Lung (tissue), 12 donors: ENCODE measurements around the gene POU2F1. TPM values are rescaled to one million over a fixed set of nuclear protein-coding genes. Genes with fewer than 3 reads are reported as not detected.

ENCODE experiments used
- ATAC-seq: fragments of 200-7000 bp; cut with Tn5 transposase; one replicate; pipeline ENCODE4 v1.9.1; 2020; ENCODE audit warnings: moderate number of reproducible peaks; ENCODE audit not compliant: insufficient read depth, low FRiP score
- DNase-seq, 3 donors: peaks; one replicate each; pipeline ENCODE4 v3.0.0-alpha.2; 2013 to 2017
- H3K27ac ChIP-seq, 2 donors: one replicate each; pipeline ENCODE4 v1.5.1; 2013; ENCODE audit warnings: mild to moderate bottlenecking in 2 of 2, moderate library complexity in 2 of 2, control low read depth in 1 of 2, inconsistent platforms in 1 of 2, low read depth in 1 of 2, low read length in 1 of 2
- H3K27me3 ChIP-seq, 3 donors: one replicate each; pipeline ENCODE4 v1.5.1; 2013; ENCODE audit warnings: low read length in 2 of 3; ENCODE audit not compliant: control insufficient read depth in 3 of 3, insufficient read depth in 3 of 3
- H3K36me3 ChIP-seq, 4 donors: one replicate each; pipeline ENCODE4 v1.5.1; 2013; ENCODE audit warnings: low read length in 4 of 4, mild to moderate bottlenecking in 1 of 4, moderate library complexity in 1 of 4; ENCODE audit not compliant: control insufficient read depth in 4 of 4, insufficient read depth in 4 of 4
- H3K4me1 ChIP-seq, 5 donors: one replicate each; pipeline ENCODE4 v1.5.1; 2013; ENCODE audit warnings: low read length in 5 of 5, mild to moderate bottlenecking in 2 of 5, moderate library complexity in 1 of 5; ENCODE audit not compliant: control insufficient read depth in 5 of 5, insufficient read depth in 5 of 5
- H3K4me3 ChIP-seq: one replicate; pipeline ENCODE4 v1.5.1; 2013; ENCODE audit warnings: mild to moderate bottlenecking, control low read depth, moderate library complexity
- H3K9ac ChIP-seq, 2 donors: one replicate each; pipeline ENCODE4 v1.5.1; 2013; ENCODE audit warnings: low read length in 2 of 2, control low read depth in 1 of 2; ENCODE audit not compliant: insufficient read depth in 1 of 2
- H3K9me3 ChIP-seq, 4 donors: one replicate each; pipeline ENCODE4 v1.5.1; 2013; ENCODE audit warnings: low read length in 3 of 4, mild to moderate bottlenecking in 1 of 4, moderate library complexity in 1 of 4; ENCODE audit not compliant: control insufficient read depth in 4 of 4, insufficient read depth in 3 of 4
- WGBS, 2 donors: extraction: QIAGEN DNeasy Blood & Tissue Kit; methylation state at CpG; one replicate each; pipeline ENCODE4 v1.1.7; 2013; 5-methylcytosine and 5-hydroxymethylcytosine counted together
- polyA plus RNA-seq, 2 donors: library from polyadenylated mRNA; stranded (reverse); fragments of 200-250 nt; gene quantifications; one replicate each; pipeline ENCODE4 v1.2.1, GENCODE V29; 2013
- total RNA-seq, 2 donors: library from RNA; depleted of rRNA in 1 of 2; stranded (reverse); fragments of >200 nt in 1 of 2; gene quantifications; one replicate each; pipeline ENCODE4 v1.2.1, GENCODE V29; 2014 to 2021
- TF ChIP-seq, protein P1 (sequence below): IDR thresholded peaks from 2 replicates; pipeline ENCODE4 v1.5.1; 2012; ENCODE audit warnings: mild to moderate bottlenecking; ENCODE audit errors: control extremely low read depth, extremely low read depth
- donor health status: control.
- donor health status: control.
- donor health status: Bipolar disorder and iron deficiency.
- donor health status: healthy.
- donor health status: DM: yes; HTN: yes; CAD: no.

Gene POU2F1
- total and polyA plus RNA-seq, 4 donors, result 2.0 to 34.4 (median 8.7) TPM

DNA sequence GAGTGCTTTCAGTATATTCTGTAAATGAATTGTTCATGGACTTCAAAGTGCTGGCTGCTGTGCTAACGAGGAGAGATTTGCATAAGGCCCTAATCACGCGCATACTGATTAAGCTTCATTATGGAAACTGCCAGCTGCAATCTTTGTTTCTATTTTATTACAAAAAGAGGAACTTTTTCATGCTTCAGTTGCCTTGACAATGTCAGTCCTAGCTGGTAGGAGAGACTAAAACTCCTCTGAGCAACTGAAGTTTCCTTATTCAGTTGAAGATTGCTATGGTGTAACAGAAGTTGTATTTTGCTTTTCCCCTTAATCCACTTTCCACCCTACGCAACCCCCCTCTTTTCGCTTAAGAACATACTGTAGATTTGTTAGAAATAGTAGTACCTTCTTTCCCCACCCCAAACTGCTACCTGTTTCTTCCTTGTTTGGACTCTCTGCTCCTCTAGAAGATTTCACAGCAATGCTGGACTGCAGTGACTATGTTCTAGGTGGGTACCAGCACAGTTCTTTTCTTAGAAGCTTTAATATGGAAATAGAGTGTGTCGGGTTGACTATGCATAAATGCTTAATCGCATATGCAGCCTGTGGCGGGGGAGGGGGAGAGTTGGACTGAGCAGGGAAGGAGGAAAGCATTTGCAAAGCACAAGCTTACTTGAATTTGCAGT lies 108.3 kb downstream of the POU2F1 start:
- no peak overlapping the region for H3K27ac ChIP-seq
- no peak overlapping the region for H3K9ac ChIP-seq
- H3K4me3 ChIP-seq, result no peak overlapping the region
- peaks cover 0 to 3% (median under 1%) of the 10 kb centered on the region in 4 donors for H3K9me3 ChIP-seq
- H3K36me3 ChIP-seq, result peaks cover 0 to 13% (median 2%) of the 10 kb centered on the region in 4 donors
- H3K4me1 ChIP-seq, result peaks cover 0 to 12% (median 0%) of the 10 kb centered on the region in 5 donors
- DNase-seq, result peak; percentile 37 to 65 (median 51)
- TF ChIP-seq, protein P1, sequence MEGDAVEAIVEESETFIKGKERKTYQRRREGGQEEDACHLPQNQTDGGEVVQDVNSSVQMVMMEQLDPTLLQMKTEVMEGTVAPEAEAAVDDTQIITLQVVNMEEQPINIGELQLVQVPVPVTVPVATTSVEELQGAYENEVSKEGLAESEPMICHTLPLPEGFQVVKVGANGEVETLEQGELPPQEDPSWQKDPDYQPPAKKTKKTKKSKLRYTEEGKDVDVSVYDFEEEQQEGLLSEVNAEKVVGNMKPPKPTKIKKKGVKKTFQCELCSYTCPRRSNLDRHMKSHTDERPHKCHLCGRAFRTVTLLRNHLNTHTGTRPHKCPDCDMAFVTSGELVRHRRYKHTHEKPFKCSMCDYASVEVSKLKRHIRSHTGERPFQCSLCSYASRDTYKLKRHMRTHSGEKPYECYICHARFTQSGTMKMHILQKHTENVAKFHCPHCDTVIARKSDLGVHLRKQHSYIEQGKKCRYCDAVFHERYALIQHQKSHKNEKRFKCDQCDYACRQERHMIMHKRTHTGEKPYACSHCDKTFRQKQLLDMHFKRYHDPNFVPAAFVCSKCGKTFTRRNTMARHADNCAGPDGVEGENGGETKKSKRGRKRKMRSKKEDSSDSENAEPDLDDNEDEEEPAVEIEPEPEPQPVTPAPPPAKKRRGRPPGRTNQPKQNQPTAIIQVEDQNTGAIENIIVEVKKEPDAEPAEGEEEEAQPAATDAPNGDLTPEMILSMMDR, result no peak
- 31 to 61% methylated on average over 8 of the region's 8 CpGs for WGBS, 2 donors
- no peaks in the 10 kb centered on the region for H3K27me3 ChIP-seq
- no peak for ATAC-seq

DNA sequence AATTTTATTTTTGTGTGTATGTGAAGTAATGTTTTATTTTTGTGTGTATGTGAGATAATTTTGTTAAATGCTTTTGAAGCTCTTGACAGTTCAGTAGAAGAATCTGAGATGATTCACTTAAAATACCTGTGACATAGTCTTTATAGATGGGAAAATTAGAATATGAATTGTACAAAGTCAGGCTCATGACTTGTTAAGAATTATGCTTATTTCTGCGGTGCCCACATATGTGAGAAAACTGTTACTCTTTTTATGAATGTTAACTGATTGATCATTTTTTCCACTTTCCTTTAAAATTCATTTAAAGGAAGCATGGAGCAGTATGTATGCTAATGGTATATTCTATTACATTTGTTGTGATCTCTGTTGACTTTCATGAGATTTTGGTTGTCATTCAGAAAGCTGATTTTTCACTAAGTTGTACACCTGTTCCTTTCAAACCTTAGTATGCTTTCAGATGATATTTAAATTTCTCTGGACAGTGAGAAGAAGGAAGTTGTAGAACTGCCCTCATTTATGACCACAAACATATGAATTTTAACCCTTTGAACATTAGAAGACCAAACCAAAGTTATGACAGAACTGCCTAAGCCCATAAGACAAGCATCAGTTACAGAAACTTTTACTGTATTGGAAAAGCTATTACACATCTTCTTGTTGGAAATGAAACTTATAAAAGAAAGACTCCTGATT lies 110.1 kb downstream of the POU2F1 start:
- Histone ChIP-seq H3K27ac (no peak overlapping the region), H3K9ac (no peak overlapping the region), H3K27me3 (no peaks in the 10 kb centered on the region), H3K4me3 (no peak overlapping the region), H3K36me3 (peaks cover 0 to 2% (median 0%) of the 10 kb centered on the region in 4 donors), H3K4me1 (peaks cover 0 to 12% (median 0%) of the 10 kb centered on the region in 5 donors), H3K9me3 (no peaks in the 10 kb centered on the region)
- DNase-seq (no peak), ATAC-seq (no peak)
- 82 to 86% methylated on average over 1 of the region's 1 CpG for WGBS, 2 donors
- TF ChIP-seq, protein P1, result no peak

DNA sequence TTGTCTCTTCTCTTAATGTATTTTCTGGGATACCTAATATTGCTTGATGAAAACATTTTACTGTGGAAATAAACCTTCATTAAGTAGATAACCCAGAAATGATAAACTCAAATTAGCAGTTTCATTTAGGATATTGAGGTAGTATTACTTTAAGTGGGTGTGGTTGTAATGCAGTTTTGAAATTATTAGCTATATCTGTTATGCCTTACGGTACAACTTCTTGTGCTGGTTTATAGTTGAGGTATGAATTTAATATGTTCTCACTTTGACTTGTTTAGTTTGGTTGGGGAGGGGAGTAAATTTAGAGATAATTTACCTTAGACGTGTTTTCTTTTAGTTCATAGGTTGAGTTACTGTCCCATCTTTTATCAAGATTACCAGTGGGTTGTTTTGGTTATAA lies 111.0 kb downstream of the POU2F1 start:
- TF ChIP-seq, protein P1, result no peak
- H3K27ac ChIP-seq, result no peak overlapping the region
- no peak overlapping the region for H3K4me3 ChIP-seq
- peaks cover 0 to 2% (median 0%) of the 10 kb centered on the region in 4 donors for H3K36me3 ChIP-seq
- 44 to 54% methylated on average over 2 of the region's 2 CpGs for WGBS, 2 donors
- DNase-seq (no peak), ATAC-seq (no peak)
- H3K9me3 ChIP-seq, result no peaks in the 10 kb centered on the region
- no peaks in the 10 kb centered on the region for H3K27me3 ChIP-seq
- no peak overlapping the region for H3K9ac ChIP-seq
- H3K4me1 ChIP-seq, result peaks cover 0 to 12% (median 0%) of the 10 kb centered on the region in 5 donors
